ENCODE data around the gene HINFP. TPM values are rescaled to one million over a fixed set of nuclear protein-coding genes. Genes with fewer than 3 reads are reported as not detected.
"Not testable (repeated sequence)": the region's sequence is repeated elsewhere in the genome, so short reads cannot be mapped to it uniquely, and the experiment has no call there.

Gene HINFP
- total RNA-seq, 3 donors from 2014 or later, result 17.9 to 29.6 (median 29.2) TPM

GRCh38 chr11:119158467-119158866 lies 37.1 kb downstream of the HINFP start:
- Histone ChIP-seq H3K9me3 (no peaks in the 10 kb centered on the region), H3K4me3 (no peak overlapping the region), H3K27me3 (no peaks in the 10 kb centered on the region), H3K4me1 (no peaks in the 10 kb centered on the region), H3K36me3 (no peaks in the 10 kb centered on the region), H3K27ac (no peak overlapping the region)
- TF ChIP-seq POLR2A (IDR thresholded peaks at IDR 0.05) (no peak), POLR2AphosphoS5 (IDR thresholded peaks at IDR 0.05) (no peak), CTCF (IDR thresholded peaks at IDR 0.05) (no peak)
- intact Hi-C loops (cut with DNase I; ENCODE audit: low total_unique reads), result no loop called here
- no peak for DNase-seq (ENCODE audit: low spot score in 2 of 2)

- no peaks in the 10 kb centered on the region for H3K27me3 ChIP-seq
- TF ChIP-seq POLR2A (IDR thresholded peaks at IDR 0.05), result no peak
- H3K9me3 ChIP-seq, result no peaks in the 10 kb centered on the region
- DNase-seq (ENCODE audit: low spot score in 2 of 2), result no peak
- intact Hi-C loops (cut with DNase I; ENCODE audit: low total_unique reads), result no loop called here
- no peak overlapping the region for H3K4me3 ChIP-seq
- no peaks in the 10 kb centered on the region for H3K36me3 ChIP-seq
- no peaks in the 10 kb centered on the region for H3K4me1 ChIP-seq
- no peak overlapping the region for H3K27ac ChIP-seq
These were observed 38.8 kb downstream of the HINFP start for GRCh38 chr11:119160151-119160550.

GRCh38 chr11:119161871-119162270 lies 40.5 kb downstream of the HINFP start:
- no peak for DNase-seq (ENCODE audit: low spot score in 2 of 2)
- TF ChIP-seq POLR2A (IDR thresholded peaks at IDR 0.05) (no peak), CTCF (IDR thresholded peaks at IDR 0.05) (no peak), POLR2AphosphoS5 (IDR thresholded peaks at IDR 0.05) (no peak)
- no peak overlapping the region for H3K4me3 ChIP-seq
- intact Hi-C loops (cut with DNase I; ENCODE audit: low total_unique reads), result loop anchor here (1.0 kb wide), 1 partner anchor 23 kb away; the partner anchor contains the start of gene NHERF4
- no peaks in the 10 kb centered on the region for H3K36me3 ChIP-seq
- no peaks in the 10 kb centered on the region for H3K4me1 ChIP-seq
- H3K27me3 ChIP-seq, result no peaks in the 10 kb centered on the region
- H3K27ac ChIP-seq, result no peak overlapping the region
- H3K9me3 ChIP-seq, result no peaks in the 10 kb centered on the region

- Histone ChIP-seq H3K27me3 (no peaks in the 10 kb centered on the region), H3K4me3 (no peak overlapping the region), H3K36me3 (no peaks in the 10 kb centered on the region), H3K9me3 (no peaks in the 10 kb centered on the region), H3K4me1 (no peaks in the 10 kb centered on the region), H3K27ac (no peak overlapping the region)
- intact Hi-C loops (cut with DNase I; ENCODE audit: low total_unique reads), result no loop called here
- TF ChIP-seq POLR2AphosphoS5 (IDR thresholded peaks at IDR 0.05), result no peak
- TF ChIP-seq CTCF (IDR thresholded peaks at IDR 0.05), result no peak
- TF ChIP-seq POLR2A (IDR thresholded peaks at IDR 0.05), result no peak
- no peak for DNase-seq (ENCODE audit: low spot score in 2 of 2)
These were observed 45.1 kb downstream of the HINFP start for GRCh38 chr11:119166368-119167076.

- H3K36me3 ChIP-seq; H3K4me3 ChIP-seq; H3K9me3 ChIP-seq; H3K27ac ChIP-seq; H3K4me1 ChIP-seq; H3K27me3 ChIP-seq; DNase-seq (ENCODE audit: low spot score in 2 of 2); intact Hi-C loops (cut with DNase I; ENCODE audit: low total_unique reads): not testable (repeated sequence)
These were observed 45.7 kb downstream of the HINFP start for GRCh38 chr11:119167077-119167458.

- peak overlapping the region in 1 of 3 donors; percentile 96 for H3K4me3 ChIP-seq
- no peak for DNase-seq (ENCODE audit: low spot score in 2 of 2)
- peak overlapping the region; percentile 95 to 98 for H3K27ac ChIP-seq
- no peaks in the 10 kb centered on the region for H3K27me3 ChIP-seq
- H3K9me3 ChIP-seq, result no peaks in the 10 kb centered on the region
- intact Hi-C loops (cut with DNase I; ENCODE audit: low total_unique reads), result no loop called here
- TF ChIP-seq CTCF (IDR thresholded peaks at IDR 0.05) (no peak), POLR2A (IDR thresholded peaks at IDR 0.05) (no peak), POLR2AphosphoS5 (IDR thresholded peaks at IDR 0.05) (no peak)
- H3K4me1 ChIP-seq, result no peaks in the 10 kb centered on the region
- no peaks in the 10 kb centered on the region for H3K36me3 ChIP-seq
These were observed 46.6 kb downstream of the HINFP start for GRCh38 chr11:119167933-119168332.

All from breast epithelium (tissue), 4 donors.